HCT116 (cell line): Measurements from ENCODE around the gene CUBN. TPM values are rescaled to one million over a fixed set of nuclear protein-coding genes. Genes with fewer than 3 reads are reported as not detected.
A peak's percentile ranks its signal among the peaks of the same experiment; 100 is the strongest.

Source experiments
- ATAC-seq: fragments of 200-7000 bp; cut with Tn5 transposase; 2 replicates; pipeline ENCODE4 v1.9.1; 2020; ENCODE audit warnings: mild to moderate bottlenecking, moderate library complexity
- BruUV-seq: library from RNA; stranded (reverse); fragments of 400-500 nt; replicated peaks from 2 replicates; lab custom pipeline; 2021; lab: Mats Ljungman, UMichigan
- CTCF ChIA-PET: fragments of 300-600 bp; sonication (Branson Sonifier 250); formaldehyde crosslinking; loops from one replicate; lab custom pipeline; 2021; ENCODE audit warnings: antibody characterized with exemption; lab: Charles Lee
- POLR2A ChIA-PET: fragments of 300-600, 350-600 bp; sonication (Branson Sonifier 250); formaldehyde crosslinking; loops from one replicate; lab custom pipeline; 2021; ENCODE audit warnings: antibody characterized with exemption; lab: Charles Lee
- RAD21 ChIA-PET, 2 experiments: fragments of 300-600 bp; sonication (Branson Sonifier 250); formaldehyde crosslinking; loops; one replicate each; lab custom pipeline; 2023; ENCODE audit warnings: low total read pairs in 2 of 2; ENCODE audit not compliant: uncharacterized antibody in 2 of 2, unreplicated experiment in 2 of 2, low non-redundant PET in 1 of 2; lab: Charles Lee
- DNase-seq: peaks from one replicate; pipeline ENCODE4 v3.0.0-alpha.2; 2010; ENCODE audit warnings: low read depth, low spot score
- H2AFZ ChIP-seq: fragments of 200-600 bp; shearing (Covaris generic), sonication (generic); 2 replicates; pipeline ENCODE4 v1.6.1; 2017; ENCODE audit warnings: low read depth, mixed run types, mixed read lengths, antibody characterized with exemption, low read length; ENCODE audit not compliant: poor library complexity, severe bottlenecking
- H3K27ac ChIP-seq: 2 replicates; pipeline ENCODE4 v1.5.1; 2012; ENCODE audit warnings: low read depth, low read length
- H3K27me3 ChIP-seq: fragments of 200-600 bp; sonication (generic); 2 replicates; pipeline ENCODE4 v1.6.1; 2016; ENCODE audit warnings: mixed run types, low read length, mixed read lengths; ENCODE audit not compliant: insufficient read depth
- H3K36me3 ChIP-seq, 2 experiments: fragments of 200-500 bp in 1 of 2; fragments of 200-600 bp in 1 of 2; sonication (Bioruptor generic) in 1 of 2; sonication (generic) in 1 of 2; 2 replicates each; pipeline versions ENCODE4 v1.5.1 to v1.6.1; 2014 to 2016; ENCODE audit warnings: low read length in 2 of 2, inconsistent platforms in 1 of 2, mixed read lengths in 1 of 2, mixed run types in 1 of 2; ENCODE audit not compliant: insufficient read depth in 2 of 2, control insufficient read depth in 1 of 2
- H3K4me1 ChIP-seq, 2 experiments: fragments of 200-600 bp in 1 of 2; sonication (generic) in 1 of 2; 2 replicates each; pipeline versions ENCODE4 v1.5.1 to v1.6.1; 2012 to 2017; ENCODE audit warnings: low read length in 2 of 2, inconsistent platforms in 1 of 2, mild to moderate bottlenecking in 1 of 2, mixed read lengths in 1 of 2, mixed run types in 1 of 2, moderate library complexity in 1 of 2; ENCODE audit not compliant: insufficient read depth in 2 of 2, control insufficient read depth in 1 of 2
- H3K4me2 ChIP-seq: fragments of 200-600 bp; sonication (generic); 2 replicates; pipeline ENCODE4 v1.6.1; 2017; ENCODE audit warnings: mixed run types, low read length, mixed read lengths
- H3K4me3 ChIP-seq, 2 experiments: fragments of 200-600 bp in 1 of 2; sonication (generic) in 1 of 2; replicated peaks in 1 of 2; 2 replicates each; pipeline ENCODE4 v1.5.1; 2011 to 2016; ENCODE audit warnings: low read length in 2 of 2, control low read depth in 1 of 2, low read depth in 1 of 2, mild to moderate bottlenecking in 1 of 2, mixed read lengths in 1 of 2, mixed run types in 1 of 2
- H3K79me2 ChIP-seq: fragments of 200-600 bp; sonication (generic); 2 replicates; pipeline ENCODE4 v1.6.1; 2017; ENCODE audit warnings: mild to moderate bottlenecking, mixed run types, low read length, moderate library complexity, mixed read lengths; ENCODE audit not compliant: insufficient read depth
- H3K9ac ChIP-seq: fragments of 200-600 bp; sonication (generic); 2 replicates; pipeline ENCODE4 v1.6.1; 2016; ENCODE audit warnings: low read length, mixed read lengths
- H3K9me2 ChIP-seq: fragments of 200-600 bp; sonication (generic), shearing (Covaris generic); 2 replicates; pipeline ENCODE4 v1.6.1; 2017; ENCODE audit warnings: mixed run types, mild to moderate bottlenecking, moderate library complexity; ENCODE audit not compliant: insufficient read depth
- H3K9me3 ChIP-seq, 2 experiments: fragments of 200-500 bp in 1 of 2; fragments of 200-600 bp in 1 of 2; sonication (Bioruptor generic) in 1 of 2; sonication (generic) in 1 of 2; 2 replicates each; pipeline ENCODE4 v1.6.1; 2014 to 2017; ENCODE audit warnings: low read length in 2 of 2, mixed read lengths in 2 of 2, inconsistent platforms in 1 of 2, low read depth in 1 of 2, mild to moderate bottlenecking in 1 of 2, mixed run types in 1 of 2, moderate library complexity in 1 of 2; ENCODE audit not compliant: control insufficient read depth in 1 of 2, insufficient read depth in 1 of 2
- H4K20me1 ChIP-seq: fragments of 200-600 bp; sonication (generic), shearing (Covaris generic); 2 replicates; pipeline ENCODE4 v1.6.1; 2017; ENCODE audit warnings: mixed run types, mild to moderate bottlenecking, moderate library complexity; ENCODE audit not compliant: insufficient read depth
- EGR1 ChIP-seq: IDR thresholded peaks from 2 replicates; pipeline ENCODE4 v1.6.1; 2012; ENCODE audit warnings: low read depth
- FOSL1 ChIP-seq: IDR thresholded peaks from 2 replicates; pipeline ENCODE4 v1.6.1; 2012; ENCODE audit warnings: low read depth
- JUND ChIP-seq: IDR thresholded peaks from 2 replicates; pipeline ENCODE4 v1.6.1; 2012
- POLR2A ChIP-seq: IDR thresholded peaks from 2 replicates; pipeline ENCODE4 v1.7.0; 2011; ENCODE audit warnings: borderline replicate concordance; ENCODE audit not compliant: insufficient read depth, insufficient read length; ENCODE audit errors: extremely low read depth
- REST ChIP-seq: IDR thresholded peaks from 2 replicates; pipeline ENCODE4 v1.6.1; 2012; ENCODE audit warnings: low read depth
- SIN3A ChIP-seq: IDR thresholded peaks from 2 replicates; pipeline ENCODE4 v1.6.1; 2012; ENCODE audit warnings: low read depth
- ZFX ChIP-seq: fragments of 450-650 bp; IDR thresholded peaks from 2 replicates; pipeline ENCODE4 v1.6.1; 2017
- intact Hi-C: fragments of 100-400 bp; cut with micrococcal nuclease; formaldehyde crosslinking; loops from 2 replicates; pipeline ENCODE4 v1.10.0; 2022
- total RNA-seq: library from RNA; stranded (reverse); gene quantifications from one replicate; pipeline ENCODE4 v1.2.1, GENCODE V29; 2021; ENCODE audit not compliant: unreplicated experiment

CUBN gene
- total RNA-seq, 1 experiment from 2014 or later = 1.2 TPM

- no peak overlapping the region for H3K9ac ChIP-seq
- ChIA-PET CTCF (no interaction called here), RAD21 (no interaction called here), POLR2A (interaction anchor here (1.6 kb wide), 1 partner anchor 24 kb away, joined by 5 read pairs; no protein-coding TSS in a partner anchor)
- no peaks in the 10 kb centered on the region for H3K27me3 ChIP-seq
- H3K4me2 ChIP-seq = peak overlapping the region; percentile 34
- H3K36me3 ChIP-seq = no peaks in the 10 kb centered on the region
- H3K27ac ChIP-seq = no peak overlapping the region
- H3K4me3 ChIP-seq = no peak overlapping the region
- H3K4me1 ChIP-seq = peaks cover 0 to 10% of the 10 kb centered on the region in 2 experiments; a peak in 2 of 4 replicates
- TF ChIP-seq FOSL1 (peak; percentile 37; the same call in 1 of the 2 replicates), JUND (peak; percentile 44), EGR1 (no peak), ZFX (no peak), SIN3A (no peak), POLR2A (no peak)
- no peak overlapping the region for H2AFZ ChIP-seq
- intact Hi-C loops = no loop called here
- H3K79me2 ChIP-seq = no peaks in the 10 kb centered on the region
- BruUV-seq = no TSS peak
- no peaks in the 10 kb centered on the region for H3K9me2 ChIP-seq
- H4K20me1 ChIP-seq = no peaks in the 10 kb centered on the region
- peak; percentile 63; the same call in 1 of the 2 replicates for ATAC-seq
- peak; percentile 19 for DNase-seq
- H3K9me3 ChIP-seq = no peaks in the 10 kb centered on the region
Measured at GRCh38 chr10:16867556-16867955, 262.1 kb downstream of the CUBN start.

- DNase-seq = no peak
- intact Hi-C loops = no loop called here
- CTCF ChIA-PET = no interaction called here
Measured at GRCh38 chr10:16866541-16867275, 262.9 kb downstream of the CUBN start.

More at GRCh38 chr10:16866541-16867275, 262.9 kb downstream of the CUBN start:
- H3K36me3 ChIP-seq = no peaks in the 10 kb centered on the region
- no peak overlapping the region for H2AFZ ChIP-seq
- H3K27me3 ChIP-seq = no peaks in the 10 kb centered on the region
- ChIA-PET RAD21 (no interaction called here), POLR2A (interaction anchor here (1.6 kb wide), 1 partner anchor 25 kb away, joined by 5 read pairs; no protein-coding TSS in a partner anchor)
- no peak for TF ChIP-seq REST
- TF ChIP-seq FOSL1 = no peak
- H3K4me2 ChIP-seq = no peak overlapping the region
- H3K4me3 ChIP-seq = no peak overlapping the region
- ATAC-seq = no peak
- no peaks in the 10 kb centered on the region for H4K20me1 ChIP-seq
- no TSS peak for BruUV-seq
- no peaks in the 10 kb centered on the region for H3K79me2 ChIP-seq
- no peak overlapping the region for H3K27ac ChIP-seq
- H3K9me2 ChIP-seq = no peaks in the 10 kb centered on the region
- no peak overlapping the region for H3K9ac ChIP-seq
- H3K4me1 ChIP-seq = peaks cover 0 to 10% of the 10 kb centered on the region in 2 experiments; a peak in 2 of 4 replicates
- no peaks in the 10 kb centered on the region for H3K9me3 ChIP-seq
